Measurements from ENCODE around the gene TFPI2.

Gene TFPI2

GRCh38 chr7:93854480-93854879 is 36.1 kb downstream of the TFPI2 start:
- DNase-seq: no peak

- DNase-seq: no peak
Observed at GRCh38 chr7:93851536-93851935, 39.0 kb downstream of the TFPI2 start.

- no peak for DNase-seq
Observed at GRCh38 chr7:93843260-93843659, 47.3 kb downstream of the TFPI2 start.

GRCh38 chr7:93838966-93839365 is 51.6 kb downstream of the TFPI2 start:
- DNase-seq: no peak

GRCh38 chr7:93837245-93837644 is 53.3 kb downstream of the TFPI2 start:
- no peak for DNase-seq

- no peak for DNase-seq
Observed at GRCh38 chr7:93836116-93836515, 54.4 kb downstream of the TFPI2 start.

- DNase-seq: no peak
Observed at GRCh38 chr7:93835702-93836101, 54.9 kb downstream of the TFPI2 start.

Measured in activated CD4-positive, alpha-beta T cell treated with anti-CD3 and anti-CD28 coated beads for 4 hours (primary cell).